Gastrocnemius medialis (tissue), 4 donors: ENCODE results near the gene ALK.
"Not testable (repeated sequence)": the region's sequence is repeated elsewhere in the genome, so short reads cannot be mapped to it uniquely, and the experiment has no call there.

Experiments used
- POLR2A ChIP-seq, 2 donors: fragments of 450-650 bp; IDR thresholded peaks; one replicate each; pipeline ENCODE4 v1.6.1; 2017; ENCODE audit warnings: antibody characterized with exemption in 2 of 2, mild to moderate bottlenecking in 2 of 2, moderate library complexity in 2 of 2
- TF ChIP-seq, protein P1 (sequence below), 5 experiments: fragments of 450-650 bp in 3 of 5; fragments of 200-600 bp in 2 of 5; sonication (generic) in 2 of 5; IDR thresholded peaks in 4 of 5; conservative IDR thresholded peaks in 1 of 5; 1 replicate in 4 of 5; 2 replicates in 1 of 5; pipeline ENCODE4 v1.5.1; 2016 to 2019; ENCODE audit warnings: antibody characterized with exemption in 5 of 5, mild to moderate bottlenecking in 3 of 5, moderate library complexity in 3 of 5

DNA sequence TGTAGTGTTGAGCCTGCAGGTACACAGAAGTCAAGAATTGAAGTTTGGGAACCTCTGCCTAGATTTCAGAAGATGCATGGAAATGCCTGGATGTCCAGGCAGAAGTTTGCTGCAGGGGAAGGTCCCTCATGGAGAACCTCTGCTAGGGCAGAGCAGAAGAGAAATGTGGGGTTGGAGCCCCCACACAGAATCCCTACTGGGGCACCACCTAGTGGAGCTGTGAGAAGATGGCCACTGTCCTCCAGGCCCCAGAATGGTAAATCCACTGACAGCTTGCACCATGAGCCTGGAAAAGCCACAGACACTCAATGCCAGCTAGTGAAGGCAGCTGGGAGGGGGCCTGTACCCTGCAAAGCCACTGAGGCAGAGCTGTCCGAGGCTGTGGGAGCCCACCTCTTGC lies 97.2 kb downstream of the ALK start:
- TF ChIP-seq POLR2A (IDR thresholded peaks at IDR 0.05): not testable (repeated sequence)
- TF ChIP-seq, protein P1, sequence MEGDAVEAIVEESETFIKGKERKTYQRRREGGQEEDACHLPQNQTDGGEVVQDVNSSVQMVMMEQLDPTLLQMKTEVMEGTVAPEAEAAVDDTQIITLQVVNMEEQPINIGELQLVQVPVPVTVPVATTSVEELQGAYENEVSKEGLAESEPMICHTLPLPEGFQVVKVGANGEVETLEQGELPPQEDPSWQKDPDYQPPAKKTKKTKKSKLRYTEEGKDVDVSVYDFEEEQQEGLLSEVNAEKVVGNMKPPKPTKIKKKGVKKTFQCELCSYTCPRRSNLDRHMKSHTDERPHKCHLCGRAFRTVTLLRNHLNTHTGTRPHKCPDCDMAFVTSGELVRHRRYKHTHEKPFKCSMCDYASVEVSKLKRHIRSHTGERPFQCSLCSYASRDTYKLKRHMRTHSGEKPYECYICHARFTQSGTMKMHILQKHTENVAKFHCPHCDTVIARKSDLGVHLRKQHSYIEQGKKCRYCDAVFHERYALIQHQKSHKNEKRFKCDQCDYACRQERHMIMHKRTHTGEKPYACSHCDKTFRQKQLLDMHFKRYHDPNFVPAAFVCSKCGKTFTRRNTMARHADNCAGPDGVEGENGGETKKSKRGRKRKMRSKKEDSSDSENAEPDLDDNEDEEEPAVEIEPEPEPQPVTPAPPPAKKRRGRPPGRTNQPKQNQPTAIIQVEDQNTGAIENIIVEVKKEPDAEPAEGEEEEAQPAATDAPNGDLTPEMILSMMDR (IDR thresholded peaks at IDR 0.05 in 4 of 5, conservative IDR thresholded peaks at IDR 0.05 in 1 of 5): not testable (repeated sequence)
